ENCODE measurements around the gene ZKSCAN7. TPM values are rescaled to one million over a fixed set of nuclear protein-coding genes. Genes with fewer than 3 reads are reported as not detected.

ZKSCAN7 gene
- total and polyA plus RNA-seq, 2 of the 13 experiments (the other 11 are each of a cell fraction or from before 2014, with no cell fraction given) = 2.3 to 3.8 TPM

GRCh38 chr3:44584646-44585501 is 29.9 kb downstream of the ZKSCAN7 start, which contains the start of gene ZNF660 (continued):
- TF ChIP-seq ARID5B (CRISPR knock-in tag; IDR thresholded peaks at IDR 0.05) = peak; percentile 12; the same call in 1 of the 2 replicates
- no peak for TF ChIP-seq TCF7 (IDR thresholded peaks at IDR 0.05; ENCODE audit: low read depth)
- TF ChIP-seq ZNF619 (CRISPR knock-in tag; IDR thresholded peaks at IDR 0.05) = 0 out of 2 replicates have a peak, but pooled peaks have one; percentile 69
- TF ChIP-seq MAX (IDR thresholded peaks at IDR 0.05) = 0 out of 2 replicates have a peak, but pooled peaks have one; percentile 13
- peak; percentile 53; the same call in 1 of the 2 replicates for TF ChIP-seq POLR2AphosphoS5 (IDR thresholded peaks at IDR 0.05; ENCODE audit: low read depth, low read length)
- TF ChIP-seq ZBTB20 (CRISPR knock-in tag; IDR thresholded peaks at IDR 0.05; ENCODE audit: borderline replicate concordance, low read depth) = 0 out of 2 replicates have a peak, but pooled peaks have one; percentile 40
- TF ChIP-seq SYNCRIP (IDR thresholded peaks at IDR 0.05; ENCODE audit: insufficient read depth, low read depth, low read length) = no peak
- TF ChIP-seq ZBTB10 (CRISPR knock-in tag; IDR thresholded peaks at IDR 0.05; ENCODE audit: borderline replicate concordance) = no peak
- TF ChIP-seq GFI1 (CRISPR knock-in tag; IDR thresholded peaks at IDR 0.05; ENCODE audit: borderline replicate concordance) = 0 out of 2 replicates have a peak, but pooled peaks have one; percentile 29
- no peak for TF ChIP-seq TOE1 (CRISPR knock-in tag; IDR thresholded peaks at IDR 0.05)
- TF ChIP-seq ZNF274 (CRISPR knock-in tag; IDR thresholded peaks at IDR 0.05) = no peak; the same call in 1 of the 2 replicates
- TF ChIP-seq TARDBP (CRISPR knock-in tag; IDR thresholded peaks at IDR 0.05) = no peak
- TF ChIP-seq ZFP91 (CRISPR knock-in tag; IDR thresholded peaks at IDR 0.05; ENCODE audit: borderline replicate concordance) = peak; percentile 68; the same call in 1 of the 2 replicates
- 0 out of 2 replicates have a peak, but pooled peaks have one; percentile 33 for TF ChIP-seq ZC3H13 (CRISPR knock-in tag; IDR thresholded peaks at IDR 0.05)
- no peak for TF ChIP-seq SOX5 (CRISPR knock-in tag; IDR thresholded peaks at IDR 0.05; ENCODE audit: borderline replicate concordance)
- no peak for TF ChIP-seq KLF9 (CRISPR knock-in tag; IDR thresholded peaks at IDR 0.05; ENCODE audit: low read depth)
- TF ChIP-seq TBX2 (CRISPR knock-in tag; IDR thresholded peaks at IDR 0.05; ENCODE audit: borderline replicate concordance) = 0 out of 2 replicates have a peak, but pooled peaks have one; percentile 43
- TF ChIP-seq FOSL2 (CRISPR knock-in tag; IDR thresholded peaks at IDR 0.05) = peak; percentile 48; the same call in 1 of the 2 replicates
- TF ChIP-seq TCF12 (IDR thresholded peaks at IDR 0.05) = no peak
- no peak for TF ChIP-seq TCF12 (CRISPR knock-in tag; IDR thresholded peaks at IDR 0.05)
- TF ChIP-seq ATF7-NPFF (CRISPR knock-in tag; IDR thresholded peaks at IDR 0.05; ENCODE audit: low read depth) = no peak
